WTC11 (cell line): ENCODE data around the gene SSX5. TPM values are rescaled to one million over a fixed set of nuclear protein-coding genes. Genes with fewer than 3 reads are reported as not detected.
A peak's percentile ranks its signal among the peaks of the same experiment; 100 is the strongest.
"Not testable (repeated sequence)": the region's sequence is repeated elsewhere in the genome, so short reads cannot be mapped to it uniquely, and the experiment has no call there.

Experiments used
- ATAC-seq: fragments of 200-7000 bp; cut with Tn5 transposase; 2 replicates; pipeline ENCODE4 v1.10.0; 2021; ENCODE audit warnings: mild to moderate bottlenecking, moderate library complexity
- Bru-seq: library from RNA; stranded (reverse); fragments of 400-500 nt; gene quantifications from one replicate; lab custom pipeline; 2021; lab: Mats Ljungman, UMichigan
- CTCF ChIA-PET: fragments of 300-600 bp; sonication (Branson Sonifier 250); formaldehyde crosslinking; loops from one replicate; lab custom pipeline; 2021; ENCODE audit warnings: antibody characterized with exemption; lab: Charles Lee
- POLR2A ChIA-PET: fragments of 350-600 bp; sonication (Branson Sonifier 250); formaldehyde crosslinking; loops from one replicate; lab custom pipeline; 2021; ENCODE audit warnings: antibody characterized with exemption; lab: Charles Lee
- DNase-seq: peaks from one replicate; pipeline ENCODE4 v3.0.0; 2021; ENCODE audit warnings: low spot score
- H3K27ac Mint-ChIP-seq: 2 replicates; pipeline ENCODE4 v1.8.0; 2021; ENCODE audit warnings: mixed read lengths
- H3K27me3 Mint-ChIP-seq: 2 replicates; pipeline ENCODE4 v1.8.0; 2021; ENCODE audit warnings: low read depth, mild to moderate bottlenecking, moderate library complexity, mixed read lengths
- H3K36me3 Mint-ChIP-seq: 2 replicates; pipeline ENCODE4 v1.8.0; 2021; ENCODE audit warnings: mixed read lengths
- H3K4me1 Mint-ChIP-seq: 2 replicates; pipeline ENCODE4 v1.8.0; 2022; ENCODE audit warnings: mixed read lengths
- H3K4me3 Mint-ChIP-seq: 2 replicates; pipeline ENCODE4 v1.8.0; 2021; ENCODE audit warnings: mild to moderate bottlenecking, moderate library complexity, mixed read lengths
- H3K9me3 Mint-ChIP-seq: 2 replicates; pipeline ENCODE4 v1.8.0; 2021; ENCODE audit warnings: mixed read lengths
- FOXP1 ChIP-seq: sonication (generic); formaldehyde crosslinking; IDR thresholded peaks from 2 replicates; pipeline ENCODE4 v1.8.0; 2022; ENCODE audit warnings: missing genetic modification reagents, mild to moderate bottlenecking, moderate library complexity, borderline replicate concordance
- GRHL2 ChIP-seq: fragments of 250-450 bp; sonication (Bioruptor Pico); IDR thresholded peaks from 2 replicates; pipeline ENCODE4 v1.8.0; 2022; ENCODE audit warnings: mild to moderate bottlenecking, moderate library complexity; ENCODE audit not compliant: insufficient replicate concordance, severe bottlenecking
- JUN ChIP-seq: sonication (generic); formaldehyde crosslinking; IDR thresholded peaks from 2 replicates; pipeline ENCODE4 v1.8.0; 2023; ENCODE audit warnings: mild to moderate bottlenecking, missing genetic modification reagents
- KAT7 ChIP-seq: sonication (generic); formaldehyde crosslinking; IDR thresholded peaks from 2 replicates; pipeline ENCODE4 v1.8.1; 2023; ENCODE audit warnings: missing genetic modification reagents, mild to moderate bottlenecking, borderline replicate concordance
- MXD4 ChIP-seq: fragments of 250-450 bp; sonication (Bioruptor Pico); IDR thresholded peaks from 2 replicates; pipeline ENCODE4 v1.8.0; 2021; ENCODE audit warnings: mild to moderate bottlenecking, moderate library complexity, borderline replicate concordance
- NFE2L1 ChIP-seq: sonication (generic); formaldehyde crosslinking; IDR thresholded peaks from 2 replicates; pipeline ENCODE4 v1.8.1; 2023; ENCODE audit warnings: missing genetic modification reagents
- NFYB ChIP-seq: sonication (generic); formaldehyde crosslinking; conservative IDR thresholded peaks from 2 replicates; pipeline ENCODE4 v1.8.0; 2022; ENCODE audit warnings: low read depth, missing genetic modification reagents
- NR2C2 ChIP-seq: sonication (generic); formaldehyde crosslinking; IDR thresholded peaks from 2 replicates; pipeline ENCODE4 v1.8.0; 2022; ENCODE audit warnings: mild to moderate bottlenecking, missing genetic modification reagents
- ZNF317 ChIP-seq: sonication (generic); formaldehyde crosslinking; IDR thresholded peaks from 2 replicates; pipeline ENCODE4 v1.8.1; 2023; ENCODE audit warnings: low read depth, mild to moderate bottlenecking, moderate library complexity, missing genetic modification reagents, borderline replicate concordance
- long read RNA-seq, 3 experiments: library from RNA in 1 of 3; library from capped mRNA in 1 of 3; library from polyadenylated mRNA in 1 of 3; unstranded in 2 of 3; stranded (forward) in 1 of 3; transcript quantifications; one replicate each; pipeline ENCODE4 v2.0.0, GENCODE V29; 2021
- total RNA-seq: library from RNA; stranded (reverse); gene quantifications from 3 replicates; pipeline ENCODE4 v1.2.3, GENCODE V29; 2021
- TF ChIP-seq, protein P1 (sequence below): sonication (generic); formaldehyde crosslinking; IDR thresholded peaks from 2 replicates; pipeline ENCODE4 v1.8.1; 2022; ENCODE audit warnings: low read depth, mild to moderate bottlenecking, moderate library complexity, missing genetic modification reagents, borderline replicate concordance
- TF ChIP-seq, protein P2 (sequence below): sonication (generic); formaldehyde crosslinking; IDR thresholded peaks from 2 replicates; pipeline ENCODE4 v1.8.1; 2023; ENCODE audit warnings: mild to moderate bottlenecking, missing genetic modification reagents
- TF ChIP-seq, protein P3 (sequence below): fragments of 250-450 bp; sonication (Bioruptor Pico); IDR thresholded peaks from 2 replicates; pipeline ENCODE4 v2.1.2; 2022; ENCODE audit warnings: mild to moderate bottlenecking, moderate library complexity
- TF ChIP-seq, protein P4 (sequence below): fragments of 250-450 bp; sonication (Bioruptor Pico); IDR thresholded peaks from 2 replicates; pipeline ENCODE4 v1.9.0; 2021; ENCODE audit warnings: mild to moderate bottlenecking, borderline replicate concordance

Gene SSX5, protein sequence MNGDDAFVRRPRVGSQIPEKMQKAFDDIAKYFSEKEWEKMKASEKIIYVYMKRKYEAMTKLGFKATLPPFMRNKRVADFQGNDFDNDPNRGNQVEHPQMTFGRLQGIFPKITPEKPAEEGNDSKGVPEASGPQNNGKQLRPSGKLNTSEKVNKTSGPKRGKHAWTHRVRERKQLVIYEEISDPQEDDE
- total RNA-seq (not detected in 3 replicates), Bru-seq, nascent RNA (not detected)
- long read RNA-seq, experiment 1: 0 reads
- long read RNA-seq, experiment 2: 0 reads
- long read RNA-seq, experiment 3: 0 reads

DNA sequence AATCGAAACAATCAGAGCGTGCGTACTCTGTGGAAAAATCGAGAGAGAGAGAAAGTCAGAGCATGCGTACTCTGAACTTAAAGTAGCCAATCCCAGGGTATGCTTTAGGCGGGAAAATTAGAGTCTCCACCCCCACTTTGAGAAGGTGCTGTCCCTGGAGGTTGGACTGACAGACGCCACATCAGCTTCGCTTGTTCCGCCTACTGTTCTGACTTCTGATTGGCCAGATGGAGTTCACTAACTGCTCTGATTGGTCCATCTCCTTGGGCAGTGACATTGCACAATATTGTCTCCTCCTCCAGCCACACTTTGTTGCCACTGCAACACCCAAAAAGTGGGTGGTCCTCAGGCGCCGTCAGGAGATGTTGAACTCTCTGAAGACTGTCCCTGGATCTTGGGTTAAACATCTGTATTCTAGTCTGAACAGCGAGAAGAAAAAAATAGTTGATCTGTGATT is at the start of gene SSX5:
TSS of gene SSX5 (minus strand) at position 51 of the 457 bp plus-strand sequence. CDS start 1,437 bp downstream, outside the sequence.
- POLR2A ChIA-PET: no interaction called here
- H3K9me3 Mint-ChIP-seq: peaks cover 3% of the 10 kb centered on the region; the same call in 1 of the 2 replicates
- ATAC-seq: no peak

DNA sequence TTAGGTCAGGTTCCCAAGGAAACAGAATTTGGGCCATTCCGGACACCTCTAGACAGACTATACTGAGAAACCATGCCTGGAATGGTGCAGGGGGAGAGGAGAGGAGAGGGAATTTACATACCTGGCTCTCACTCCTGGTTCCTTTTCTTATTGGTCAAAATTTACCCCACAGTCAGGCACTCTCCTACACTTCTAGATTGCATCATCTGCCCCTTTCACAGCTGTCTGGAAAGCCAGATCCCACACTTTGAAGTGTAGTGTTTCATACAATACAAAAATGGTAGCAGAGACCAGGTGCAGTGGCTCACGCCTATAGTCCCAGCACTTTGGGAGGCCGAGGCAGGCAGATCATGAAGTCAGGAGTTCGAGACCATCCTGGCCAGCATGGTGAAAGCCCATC is 27.6 kb upstream of the SSX5 start:
- H3K27me3 Mint-ChIP-seq, H3K9me3 Mint-ChIP-seq, H3K4me3 Mint-ChIP-seq, POLR2A ChIA-PET, ATAC-seq, H3K36me3 Mint-ChIP-seq, H3K4me1 Mint-ChIP-seq, H3K27ac Mint-ChIP-seq, DNase-seq, CTCF ChIA-PET: not testable (repeated sequence)

More for the DNA sequence above, at the start of gene SSX5:
- 0 out of 2 replicates have a peak, but pooled peaks have one; percentile 15 for TF ChIP-seq NFYB (CRISPR knock-in tag)
- TF ChIP-seq, protein P1, sequence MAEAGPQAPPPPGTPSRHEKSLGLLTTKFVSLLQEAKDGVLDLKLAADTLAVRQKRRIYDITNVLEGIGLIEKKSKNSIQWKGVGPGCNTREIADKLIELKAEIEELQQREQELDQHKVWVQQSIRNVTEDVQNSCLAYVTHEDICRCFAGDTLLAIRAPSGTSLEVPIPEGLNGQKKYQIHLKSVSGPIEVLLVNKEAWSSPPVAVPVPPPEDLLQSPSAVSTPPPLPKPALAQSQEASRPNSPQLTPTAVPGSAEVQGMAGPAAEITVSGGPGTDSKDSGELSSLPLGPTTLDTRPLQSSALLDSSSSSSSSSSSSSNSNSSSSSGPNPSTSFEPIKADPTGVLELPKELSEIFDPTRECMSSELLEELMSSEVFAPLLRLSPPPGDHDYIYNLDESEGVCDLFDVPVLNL: no peak
- TF ChIP-seq, all 79 proteins: peak for 1
- Mint-ChIP-seq H3K36me3 (no peaks in the 10 kb centered on the region), H3K4me3 (no peak within 1 kb of the TSS), H3K27ac (no peak within 1 kb of the TSS), H3K4me1 (no peaks in the 10 kb centered on the region), H3K27me3 (no peaks in the 10 kb centered on the region)
- CTCF ChIA-PET: no interaction called here
- DNase-seq: no peak

DNA sequence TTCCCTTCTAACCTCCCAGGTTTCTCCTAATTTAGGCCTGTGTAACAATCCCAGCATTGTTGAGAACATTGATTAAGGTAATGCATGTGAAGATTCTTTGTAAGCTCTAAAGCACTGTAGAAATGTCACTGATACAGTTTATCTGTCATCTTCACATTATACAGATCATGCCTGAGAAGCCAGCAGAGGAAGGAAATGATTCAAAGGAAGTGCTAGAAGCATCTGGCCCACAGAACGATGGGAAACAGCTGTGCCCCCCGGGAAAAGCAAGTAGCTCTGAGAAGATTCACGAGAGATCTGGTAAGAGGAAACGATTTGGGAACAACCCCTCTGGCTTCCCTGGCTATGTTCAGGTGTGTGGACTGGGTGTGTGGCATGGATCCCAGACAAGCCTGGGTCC is 17.7 kb upstream of the SSX5 start:
- H3K4me1 Mint-ChIP-seq, H3K27me3 Mint-ChIP-seq, DNase-seq, H3K4me3 Mint-ChIP-seq, CTCF ChIA-PET, H3K27ac Mint-ChIP-seq, ATAC-seq, H3K36me3 Mint-ChIP-seq, H3K9me3 Mint-ChIP-seq, POLR2A ChIA-PET: not testable (repeated sequence)

DNA sequence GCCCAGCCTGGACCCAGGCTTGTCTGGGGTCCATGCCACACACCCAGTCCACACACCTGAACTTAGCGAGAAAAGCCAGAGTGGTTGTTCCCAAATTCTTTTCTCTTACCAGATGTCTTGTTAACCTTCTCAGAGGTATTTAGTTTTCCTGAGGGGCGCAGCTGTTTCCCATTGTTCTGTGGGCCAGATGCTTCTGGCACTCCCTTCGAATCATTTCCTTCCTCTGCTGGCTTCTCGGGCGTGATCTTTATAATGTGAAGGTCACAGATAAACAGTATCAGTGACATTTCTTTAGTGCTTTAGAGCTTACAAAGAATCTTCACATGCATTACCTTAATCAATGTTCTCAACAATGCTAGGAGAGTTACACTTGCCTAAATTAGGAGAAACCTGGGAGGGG is 6.6 kb downstream of the SSX5 start:
- H3K36me3 Mint-ChIP-seq, H3K27ac Mint-ChIP-seq, H3K9me3 Mint-ChIP-seq, H3K4me1 Mint-ChIP-seq, CTCF ChIA-PET, H3K27me3 Mint-ChIP-seq, ATAC-seq, POLR2A ChIA-PET, DNase-seq, H3K4me3 Mint-ChIP-seq: not testable (repeated sequence)

DNA sequence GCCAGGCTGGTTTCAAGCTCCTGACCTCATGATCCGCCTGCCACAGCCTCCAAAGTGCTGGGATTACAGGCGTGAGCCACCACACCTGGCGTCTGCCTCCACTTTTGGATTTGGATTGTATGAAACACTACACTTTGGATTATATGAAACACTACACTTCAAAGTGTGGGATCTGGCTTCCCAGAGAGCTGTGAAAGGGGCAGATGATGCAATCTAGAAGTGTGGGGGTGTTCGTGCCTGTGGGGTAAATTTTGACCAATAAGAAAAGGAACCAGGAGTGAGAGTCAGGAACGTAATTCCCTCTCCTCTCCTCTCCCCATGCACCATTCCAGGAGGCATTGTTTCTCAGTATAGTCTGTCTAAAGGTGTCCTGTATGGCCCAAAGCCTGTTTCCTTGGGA is 14.7 kb downstream of the SSX5 start:
- H3K9me3 Mint-ChIP-seq, H3K4me1 Mint-ChIP-seq, H3K27ac Mint-ChIP-seq, CTCF ChIA-PET, H3K27me3 Mint-ChIP-seq, DNase-seq, H3K4me3 Mint-ChIP-seq, ATAC-seq, POLR2A ChIA-PET, H3K36me3 Mint-ChIP-seq: not testable (repeated sequence)

DNA sequence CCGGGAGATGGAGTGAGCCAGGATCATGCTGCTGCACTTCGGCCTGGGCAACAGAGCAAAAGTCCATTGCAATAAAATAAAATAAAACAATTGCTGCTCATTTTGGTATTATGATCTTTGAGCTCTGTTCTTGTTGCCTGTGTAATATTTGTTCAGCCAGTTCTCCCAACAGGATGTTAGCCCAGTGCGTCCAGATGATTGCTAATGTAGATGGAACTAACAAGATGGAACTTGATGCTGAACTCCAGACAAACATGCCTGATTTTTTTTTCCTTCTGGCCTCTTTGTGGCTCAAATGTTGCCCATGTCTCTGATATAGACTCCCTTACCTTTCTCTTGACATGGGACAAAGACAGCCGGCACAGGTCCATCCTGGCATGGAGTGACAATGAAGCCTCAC is 15.8 kb downstream of the SSX5 start:
- ChIA-PET POLR2A (no interaction called here), CTCF (no interaction called here)
- ATAC-seq (no peak), DNase-seq (no peak)
- H3K36me3 Mint-ChIP-seq: no peaks in the 10 kb centered on the region
- H3K27me3 Mint-ChIP-seq: no peaks in the 10 kb centered on the region; the same call in 1 of the 2 replicates
- no peak overlapping the region for H3K4me3 Mint-ChIP-seq
- no peak overlapping the region for H3K27ac Mint-ChIP-seq
- no peaks in the 10 kb centered on the region for H3K4me1 Mint-ChIP-seq
- H3K9me3 Mint-ChIP-seq: no peaks in the 10 kb centered on the region
- TF ChIP-seq NFE2L1 (no peak), GRHL2 (CRISPR knock-in tag) (no peak), ZNF317 (no peak), NR2C2 (CRISPR knock-in tag) (no peak), MXD4 (CRISPR knock-in tag) (no peak), FOXP1 (CRISPR knock-in tag) (no peak), KAT7 (CRISPR knock-in tag) (no peak), JUN (CRISPR knock-in tag) (no peak)
- TF ChIP-seq, protein P2, sequence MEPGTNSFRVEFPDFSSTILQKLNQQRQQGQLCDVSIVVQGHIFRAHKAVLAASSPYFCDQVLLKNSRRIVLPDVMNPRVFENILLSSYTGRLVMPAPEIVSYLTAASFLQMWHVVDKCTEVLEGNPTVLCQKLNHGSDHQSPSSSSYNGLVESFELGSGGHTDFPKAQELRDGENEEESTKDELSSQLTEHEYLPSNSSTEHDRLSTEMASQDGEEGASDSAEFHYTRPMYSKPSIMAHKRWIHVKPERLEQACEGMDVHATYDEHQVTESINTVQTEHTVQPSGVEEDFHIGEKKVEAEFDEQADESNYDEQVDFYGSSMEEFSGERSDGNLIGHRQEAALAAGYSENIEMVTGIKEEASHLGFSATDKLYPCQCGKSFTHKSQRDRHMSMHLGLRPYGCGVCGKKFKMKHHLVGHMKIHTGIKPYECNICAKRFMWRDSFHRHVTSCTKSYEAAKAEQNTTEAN (CRISPR knock-in tag): no peak
- TF ChIP-seq, protein P3, sequence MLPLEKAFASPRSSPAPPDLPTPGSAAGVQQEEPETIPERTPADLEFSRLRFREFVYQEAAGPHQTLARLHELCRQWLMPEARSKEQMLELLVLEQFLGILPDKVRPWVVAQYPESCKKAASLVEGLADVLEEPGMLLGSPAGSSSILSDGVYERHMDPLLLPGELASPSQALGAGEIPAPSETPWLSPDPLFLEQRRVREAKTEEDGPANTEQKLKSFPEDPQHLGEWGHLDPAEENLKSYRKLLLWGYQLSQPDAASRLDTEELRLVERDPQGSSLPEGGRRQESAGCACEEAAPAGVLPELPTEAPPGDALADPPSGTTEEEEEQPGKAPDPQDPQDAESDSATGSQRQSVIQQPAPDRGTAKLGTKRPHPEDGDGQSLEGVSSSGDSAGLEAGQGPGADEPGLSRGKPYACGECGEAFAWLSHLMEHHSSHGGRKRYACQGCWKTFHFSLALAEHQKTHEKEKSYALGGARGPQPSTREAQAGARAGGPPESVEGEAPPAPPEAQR (CRISPR knock-in tag): no peak
- TF ChIP-seq, protein P4, sequence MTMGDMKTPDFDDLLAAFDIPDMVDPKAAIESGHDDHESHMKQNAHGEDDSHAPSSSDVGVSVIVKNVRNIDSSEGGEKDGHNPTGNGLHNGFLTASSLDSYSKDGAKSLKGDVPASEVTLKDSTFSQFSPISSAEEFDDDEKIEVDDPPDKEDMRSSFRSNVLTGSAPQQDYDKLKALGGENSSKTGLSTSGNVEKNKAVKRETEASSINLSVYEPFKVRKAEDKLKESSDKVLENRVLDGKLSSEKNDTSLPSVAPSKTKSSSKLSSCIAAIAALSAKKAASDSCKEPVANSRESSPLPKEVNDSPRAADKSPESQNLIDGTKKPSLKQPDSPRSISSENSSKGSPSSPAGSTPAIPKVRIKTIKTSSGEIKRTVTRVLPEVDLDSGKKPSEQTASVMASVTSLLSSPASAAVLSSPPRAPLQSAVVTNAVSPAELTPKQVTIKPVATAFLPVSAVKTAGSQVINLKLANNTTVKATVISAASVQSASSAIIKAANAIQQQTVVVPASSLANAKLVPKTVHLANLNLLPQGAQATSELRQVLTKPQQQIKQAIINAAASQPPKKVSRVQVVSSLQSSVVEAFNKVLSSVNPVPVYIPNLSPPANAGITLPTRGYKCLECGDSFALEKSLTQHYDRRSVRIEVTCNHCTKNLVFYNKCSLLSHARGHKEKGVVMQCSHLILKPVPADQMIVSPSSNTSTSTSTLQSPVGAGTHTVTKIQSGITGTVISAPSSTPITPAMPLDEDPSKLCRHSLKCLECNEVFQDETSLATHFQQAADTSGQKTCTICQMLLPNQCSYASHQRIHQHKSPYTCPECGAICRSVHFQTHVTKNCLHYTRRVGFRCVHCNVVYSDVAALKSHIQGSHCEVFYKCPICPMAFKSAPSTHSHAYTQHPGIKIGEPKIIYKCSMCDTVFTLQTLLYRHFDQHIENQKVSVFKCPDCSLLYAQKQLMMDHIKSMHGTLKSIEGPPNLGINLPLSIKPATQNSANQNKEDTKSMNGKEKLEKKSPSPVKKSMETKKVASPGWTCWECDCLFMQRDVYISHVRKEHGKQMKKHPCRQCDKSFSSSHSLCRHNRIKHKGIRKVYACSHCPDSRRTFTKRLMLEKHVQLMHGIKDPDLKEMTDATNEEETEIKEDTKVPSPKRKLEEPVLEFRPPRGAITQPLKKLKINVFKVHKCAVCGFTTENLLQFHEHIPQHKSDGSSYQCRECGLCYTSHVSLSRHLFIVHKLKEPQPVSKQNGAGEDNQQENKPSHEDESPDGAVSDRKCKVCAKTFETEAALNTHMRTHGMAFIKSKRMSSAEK (CRISPR knock-in tag): no peak
